Parathyroid adenoma (tissue), 2 donors: ENCODE measurements around the gene SORT1.
A peak's percentile ranks its signal among the peaks of the same experiment; 100 is the strongest.

Experiments used
- H2AFZ ChIP-seq: fragments of 300-600 bp; sonication (generic); one replicate; pipeline ENCODE4 v1.7.0; 2017; ENCODE audit warnings: antibody characterized with exemption, mild to moderate bottlenecking
- H3K27ac ChIP-seq: fragments of 300-600 bp; sonication (generic); one replicate; pipeline ENCODE4 v1.7.0; 2017
- H3K27me3 ChIP-seq: fragments of 300-600 bp; sonication (generic); one replicate; pipeline ENCODE4 v1.7.0; 2017; ENCODE audit warnings: low read length; ENCODE audit not compliant: control insufficient read depth, insufficient read depth
- H3K36me3 ChIP-seq: fragments of 300-600 bp; sonication (generic); one replicate; pipeline ENCODE4 v1.7.0; 2017; ENCODE audit warnings: low read length; ENCODE audit not compliant: control insufficient read depth, insufficient read depth
- H3K4me1 ChIP-seq: fragments of 300-600 bp; sonication (generic); one replicate; pipeline ENCODE4 v1.7.0; 2017; ENCODE audit warnings: control low read depth
- H3K4me2 ChIP-seq: fragments of 300-600 bp; sonication (generic); one replicate; pipeline ENCODE4 v1.7.0; 2017; ENCODE audit warnings: low read length
- H3K4me3 ChIP-seq: fragments of 300-600 bp; sonication (generic); one replicate; pipeline ENCODE4 v1.7.0; 2017; ENCODE audit warnings: low read depth, low read length
- H3K79me2 ChIP-seq: fragments of 300-600 bp; sonication (generic); one replicate; pipeline ENCODE4 v1.7.0; 2017; ENCODE audit warnings: control low read depth
- H3K9ac ChIP-seq: fragments of 300-600 bp; sonication (generic); one replicate; pipeline ENCODE4 v1.7.0; 2017; ENCODE audit warnings: mild to moderate bottlenecking
- H3K9me3 ChIP-seq: fragments of 300-600 bp; sonication (generic); one replicate; pipeline ENCODE4 v1.7.0; 2017; ENCODE audit warnings: low read length; ENCODE audit not compliant: control insufficient read depth
- TF ChIP-seq, protein P1 (sequence below): fragments of 300-600 bp; sonication (generic); IDR thresholded peaks from one replicate; pipeline ENCODE4 v1.7.0; 2017; ENCODE audit warnings: antibody characterized with exemption, mild to moderate bottlenecking
- donor health status: primary hyperparathyroidism.

The SORT1 gene

DNA sequence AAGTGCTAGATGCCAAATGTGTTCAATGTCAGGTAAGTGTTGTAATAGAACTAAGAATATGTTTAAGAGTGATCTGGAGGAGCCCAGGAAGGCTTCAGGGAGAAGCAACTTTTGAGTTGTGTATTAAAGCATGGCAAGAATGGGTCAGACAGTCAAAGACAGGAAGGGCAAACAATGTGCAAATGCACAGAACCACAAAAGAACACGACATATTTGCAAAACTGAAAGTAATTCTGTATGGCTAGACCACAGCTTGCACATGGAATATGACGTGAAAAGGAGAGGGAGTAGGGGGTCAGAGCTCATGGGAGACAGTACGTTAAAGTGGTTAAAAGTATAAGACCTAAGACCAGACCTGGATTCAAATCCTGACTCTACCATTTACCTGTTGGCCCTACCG is 7.1 kb upstream of the SORT1 start:
- H3K27me3 ChIP-seq: no peaks in the 10 kb centered on the region
- no peaks in the 10 kb centered on the region for H3K9me3 ChIP-seq
- H3K4me2 ChIP-seq: no peak overlapping the region
- H3K79me2 ChIP-seq: no peaks in the 10 kb centered on the region
- H3K4me3 ChIP-seq: no peak overlapping the region
- H3K4me1 ChIP-seq: no peaks in the 10 kb centered on the region
- no peak overlapping the region for H2AFZ ChIP-seq
- no peaks in the 10 kb centered on the region for H3K36me3 ChIP-seq
- H3K9ac ChIP-seq: no peak overlapping the region
- no peak overlapping the region for H3K27ac ChIP-seq
- TF ChIP-seq, protein P1, sequence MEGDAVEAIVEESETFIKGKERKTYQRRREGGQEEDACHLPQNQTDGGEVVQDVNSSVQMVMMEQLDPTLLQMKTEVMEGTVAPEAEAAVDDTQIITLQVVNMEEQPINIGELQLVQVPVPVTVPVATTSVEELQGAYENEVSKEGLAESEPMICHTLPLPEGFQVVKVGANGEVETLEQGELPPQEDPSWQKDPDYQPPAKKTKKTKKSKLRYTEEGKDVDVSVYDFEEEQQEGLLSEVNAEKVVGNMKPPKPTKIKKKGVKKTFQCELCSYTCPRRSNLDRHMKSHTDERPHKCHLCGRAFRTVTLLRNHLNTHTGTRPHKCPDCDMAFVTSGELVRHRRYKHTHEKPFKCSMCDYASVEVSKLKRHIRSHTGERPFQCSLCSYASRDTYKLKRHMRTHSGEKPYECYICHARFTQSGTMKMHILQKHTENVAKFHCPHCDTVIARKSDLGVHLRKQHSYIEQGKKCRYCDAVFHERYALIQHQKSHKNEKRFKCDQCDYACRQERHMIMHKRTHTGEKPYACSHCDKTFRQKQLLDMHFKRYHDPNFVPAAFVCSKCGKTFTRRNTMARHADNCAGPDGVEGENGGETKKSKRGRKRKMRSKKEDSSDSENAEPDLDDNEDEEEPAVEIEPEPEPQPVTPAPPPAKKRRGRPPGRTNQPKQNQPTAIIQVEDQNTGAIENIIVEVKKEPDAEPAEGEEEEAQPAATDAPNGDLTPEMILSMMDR: no peak

DNA sequence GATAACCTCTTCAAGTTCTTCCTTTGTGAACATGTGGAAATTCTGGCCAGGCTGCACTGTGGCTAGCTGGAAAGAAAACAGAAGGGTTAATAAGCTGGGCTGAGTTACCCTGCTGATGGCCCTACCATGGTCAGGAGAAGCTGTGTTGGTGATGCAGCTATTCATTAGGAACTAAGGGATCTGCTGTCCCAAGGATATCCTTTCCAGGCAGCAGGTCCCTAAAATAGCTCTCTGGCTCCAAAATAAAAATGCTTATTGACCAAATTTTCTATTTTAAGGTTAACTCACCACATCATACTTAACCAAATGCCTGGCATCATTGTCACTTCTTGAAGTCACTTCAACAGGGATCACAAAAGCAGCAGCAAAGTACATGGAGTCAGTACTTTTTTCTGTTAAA is 4.3 kb upstream of the SORT1 start:
- Histone ChIP-seq H2AFZ (no peak overlapping the region), H3K79me2 (no peaks in the 10 kb centered on the region), H3K4me3 (no peak overlapping the region), H3K9me3 (no peaks in the 10 kb centered on the region), H3K27ac (no peak overlapping the region), H3K4me1 (no peaks in the 10 kb centered on the region), H3K4me2 (no peak overlapping the region), H3K27me3 (no peaks in the 10 kb centered on the region), H3K36me3 (no peaks in the 10 kb centered on the region), H3K9ac (no peak overlapping the region)
- TF ChIP-seq, protein P1: no peak

DNA sequence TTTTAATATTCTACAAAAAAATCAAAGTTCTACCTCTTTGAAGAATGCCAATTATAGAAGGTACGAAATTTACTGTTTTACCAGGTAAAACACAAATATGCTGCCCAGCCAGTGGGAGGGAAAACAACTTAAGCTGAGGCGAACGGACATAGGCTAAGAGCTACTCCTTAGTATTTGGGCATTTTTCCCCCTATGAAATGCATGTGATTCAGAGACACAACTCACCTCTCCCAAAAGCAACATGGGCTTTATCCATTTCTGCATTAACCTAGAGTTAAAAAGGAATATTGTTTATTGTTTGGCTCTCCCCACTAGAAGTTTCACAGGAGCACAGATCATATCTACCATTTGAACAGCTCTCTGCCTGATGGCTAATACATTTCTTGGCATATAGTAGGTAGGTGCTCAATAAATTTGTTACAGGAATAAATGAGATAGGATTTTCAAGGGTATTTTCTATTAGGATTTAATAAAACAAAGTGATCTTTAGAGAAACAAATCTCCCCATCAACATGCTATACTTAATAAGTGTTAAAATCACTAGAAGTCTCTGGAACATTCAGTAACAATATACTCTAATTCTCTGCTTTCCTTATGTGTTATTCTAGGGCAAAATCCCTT is 2.4 kb upstream of the SORT1 start:
- no peak overlapping the region for H3K4me2 ChIP-seq
- no peaks in the 10 kb centered on the region for H3K4me1 ChIP-seq
- no peaks in the 10 kb centered on the region for H3K79me2 ChIP-seq
- H3K27me3 ChIP-seq: no peaks in the 10 kb centered on the region
- no peak overlapping the region for H3K27ac ChIP-seq
- H2AFZ ChIP-seq: no peak overlapping the region
- H3K36me3 ChIP-seq: no peaks in the 10 kb centered on the region
- no peaks in the 10 kb centered on the region for H3K9me3 ChIP-seq
- TF ChIP-seq, protein P1: no peak
- H3K4me3 ChIP-seq: no peak overlapping the region
- no peak overlapping the region for H3K9ac ChIP-seq

DNA sequence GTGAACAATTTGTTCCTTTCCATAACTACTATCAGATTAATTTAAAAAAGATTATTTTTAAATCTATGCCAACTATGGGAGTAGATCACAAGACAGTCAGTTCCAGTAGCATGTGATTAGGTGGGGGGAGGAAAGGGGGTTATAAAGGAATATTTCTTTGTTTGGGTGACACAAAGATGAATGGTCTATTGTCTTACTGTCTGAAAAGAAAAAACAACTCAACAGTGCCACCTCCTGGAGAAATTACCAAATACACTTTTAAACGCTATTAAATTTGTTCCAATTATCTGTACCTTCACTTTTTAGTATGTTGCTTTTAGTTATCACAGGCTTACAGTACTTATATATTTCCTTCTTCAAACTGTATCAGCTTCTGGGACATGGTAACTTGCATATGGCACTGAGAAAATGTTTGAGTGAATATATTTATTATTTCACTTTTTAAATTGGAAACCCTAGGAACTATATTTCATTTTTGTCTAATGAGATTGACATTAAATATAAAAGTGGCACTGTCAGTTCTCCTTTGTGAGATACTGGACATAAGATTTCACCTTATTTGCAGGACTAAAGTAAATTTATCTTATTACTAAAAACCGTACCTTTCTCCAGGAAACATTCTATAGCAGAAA is 1.7 kb upstream of the SORT1 start:
- Histone ChIP-seq H3K27ac (no peak overlapping the region), H3K9me3 (no peaks in the 10 kb centered on the region), H3K4me3 (no peak overlapping the region), H2AFZ (no peak overlapping the region), H3K4me2 (no peak overlapping the region), H3K4me1 (no peaks in the 10 kb centered on the region), H3K9ac (no peak overlapping the region), H3K36me3 (no peaks in the 10 kb centered on the region), H3K79me2 (no peaks in the 10 kb centered on the region), H3K27me3 (no peaks in the 10 kb centered on the region)
- TF ChIP-seq, protein P1: peak; percentile 43
